Choroid plexus epithelial cell (primary cell): Measurements from ENCODE around the gene BARD1.

Experiments
- DNase-seq: peaks from one replicate; pipeline ENCODE4 v3.0.0-alpha.2; 2010; ENCODE audit warnings: low read depth
- H3K4me3 ChIP-seq: 2 replicates; pipeline ENCODE4 v1.5.1; 2011; ENCODE audit warnings: low read depth, mild to moderate bottlenecking, control low read depth, low read length, moderate library complexity
- TF ChIP-seq, protein P1 (sequence below): conservative IDR thresholded peaks from 2 replicates; pipeline ENCODE4 v1.5.1; 2011; ENCODE audit warnings: low read depth, mild to moderate bottlenecking, control low read depth, inconsistent platforms, low read length, moderate library complexity

Gene BARD1

DNA sequence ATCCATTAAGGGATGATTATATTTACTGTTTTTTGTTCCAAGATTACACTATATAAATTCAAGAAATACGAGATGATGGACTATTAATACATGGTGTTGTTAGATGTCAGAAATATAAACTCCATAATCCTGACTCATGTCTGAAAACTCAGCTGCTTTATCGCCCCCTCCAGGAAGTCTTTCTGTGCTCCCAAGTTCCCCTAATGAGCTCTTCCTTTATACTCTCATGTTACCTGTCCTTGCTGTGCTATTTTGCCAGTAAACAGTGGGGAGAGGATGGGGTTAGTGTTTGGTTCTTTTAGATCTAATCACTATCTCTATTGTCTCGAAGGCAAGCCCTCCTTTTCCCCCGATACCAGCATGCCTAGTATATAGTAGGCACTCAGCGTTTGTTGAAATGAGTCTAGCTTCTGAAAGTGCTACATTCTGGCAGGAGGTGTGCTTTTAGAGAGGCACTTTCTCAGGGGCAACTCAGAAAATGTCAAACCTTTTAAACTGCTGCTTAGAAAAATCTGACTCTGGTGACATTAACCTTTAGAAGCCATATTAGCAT is 21.4 kb upstream of the BARD1 start:
- H3K4me3 ChIP-seq = no peak overlapping the region
- DNase-seq = peak; percentile 74
- TF ChIP-seq, protein P1, sequence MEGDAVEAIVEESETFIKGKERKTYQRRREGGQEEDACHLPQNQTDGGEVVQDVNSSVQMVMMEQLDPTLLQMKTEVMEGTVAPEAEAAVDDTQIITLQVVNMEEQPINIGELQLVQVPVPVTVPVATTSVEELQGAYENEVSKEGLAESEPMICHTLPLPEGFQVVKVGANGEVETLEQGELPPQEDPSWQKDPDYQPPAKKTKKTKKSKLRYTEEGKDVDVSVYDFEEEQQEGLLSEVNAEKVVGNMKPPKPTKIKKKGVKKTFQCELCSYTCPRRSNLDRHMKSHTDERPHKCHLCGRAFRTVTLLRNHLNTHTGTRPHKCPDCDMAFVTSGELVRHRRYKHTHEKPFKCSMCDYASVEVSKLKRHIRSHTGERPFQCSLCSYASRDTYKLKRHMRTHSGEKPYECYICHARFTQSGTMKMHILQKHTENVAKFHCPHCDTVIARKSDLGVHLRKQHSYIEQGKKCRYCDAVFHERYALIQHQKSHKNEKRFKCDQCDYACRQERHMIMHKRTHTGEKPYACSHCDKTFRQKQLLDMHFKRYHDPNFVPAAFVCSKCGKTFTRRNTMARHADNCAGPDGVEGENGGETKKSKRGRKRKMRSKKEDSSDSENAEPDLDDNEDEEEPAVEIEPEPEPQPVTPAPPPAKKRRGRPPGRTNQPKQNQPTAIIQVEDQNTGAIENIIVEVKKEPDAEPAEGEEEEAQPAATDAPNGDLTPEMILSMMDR = peak; percentile 75

- no peak for DNase-seq
- TF ChIP-seq, protein P1 = no peak
- H3K4me3 ChIP-seq = no peak overlapping the region
These were observed 6.6 kb upstream of the BARD1 start for GRCh38 chr2:214816008-214816533.

DNA sequence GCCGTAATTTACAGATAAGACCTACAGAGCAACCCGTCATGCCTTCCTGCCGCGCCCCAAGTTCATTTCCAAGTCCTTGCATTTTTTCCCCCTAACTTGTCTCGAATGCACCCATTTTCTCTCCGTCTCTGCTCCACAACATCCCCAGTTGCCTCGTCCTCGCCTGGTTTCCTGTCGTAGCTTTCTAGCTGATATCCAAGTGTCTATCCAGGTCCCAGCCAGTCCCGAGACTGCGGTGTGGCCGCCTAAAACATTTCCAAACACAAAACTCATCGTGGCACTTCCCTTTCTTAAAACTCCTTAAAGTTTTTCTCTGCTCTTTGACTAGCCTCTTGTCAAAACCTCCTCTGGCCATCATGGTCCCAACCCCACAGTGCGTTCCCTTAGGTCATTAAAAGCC is 1.2 kb upstream of the BARD1 start:
- TF ChIP-seq, protein P1 = no peak
- peak overlapping the region; percentile 88 for H3K4me3 ChIP-seq
- DNase-seq = no peak

GRCh38 chr2:214809751-214810564 is 475 bp upstream of the BARD1 start:
- TF ChIP-seq, protein P1 = no peak
- peak overlapping the region; percentile 88 for H3K4me3 ChIP-seq
- DNase-seq = peak; percentile 99

- TF ChIP-seq, protein P1 = no peak
- peak overlapping the region; percentile 88 for H3K4me3 ChIP-seq
- peak; percentile 12 for DNase-seq
These were observed 1.8 kb downstream of the BARD1 start for GRCh38 chr2:214807653-214808052.

DNA sequence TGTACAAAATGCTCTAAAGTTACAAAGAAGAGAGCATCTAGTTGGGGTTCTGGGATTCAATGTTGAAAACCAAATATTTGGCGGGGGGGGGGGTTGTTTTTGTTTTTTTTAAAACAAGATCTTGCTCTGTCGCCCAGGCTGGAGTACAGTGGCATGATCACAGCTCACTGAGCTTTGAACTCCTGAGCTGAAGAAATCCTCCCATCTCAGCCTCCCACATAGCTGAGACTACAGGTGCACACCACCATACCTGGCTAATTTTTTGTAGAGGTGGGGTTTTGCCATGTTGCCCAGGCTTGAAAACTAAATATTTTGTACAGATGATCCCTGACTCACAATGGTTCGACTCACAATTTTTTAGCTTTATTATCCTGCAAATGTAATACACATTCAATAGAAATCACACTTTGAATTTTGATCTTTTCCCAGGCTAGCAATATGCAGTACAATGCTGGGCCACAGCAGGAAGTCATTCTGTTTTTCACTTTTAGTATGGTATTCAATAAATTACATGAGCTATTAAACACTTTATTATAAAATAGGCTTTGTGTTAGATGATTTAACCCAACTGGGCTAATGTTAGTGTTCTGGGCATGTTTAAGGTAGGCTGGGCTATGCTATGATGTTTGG is 7.6 kb downstream of the BARD1 start:
- no peak overlapping the region for H3K4me3 ChIP-seq
- TF ChIP-seq, protein P1 = no peak
- DNase-seq = no peak
